GM23338 (cell line): Measurements from ENCODE around the gene EPS8L2. TPM values are rescaled to one million over a fixed set of nuclear protein-coding genes. Genes with fewer than 3 reads are reported as not detected.

Source experiments
- ATAC-seq: fragments of 200-7000 bp; cut with Tn5 transposase; 3 replicates; pipeline ENCODE4 v1.9.1; 2020
- DNase-seq: peaks from one replicate; pipeline ENCODE4 v3.0.0-alpha.2; 2015; ENCODE audit warnings: low spot score
- H2AFZ ChIP-seq: fragments of 200-600 bp; sonication (generic); 2 replicates; pipeline ENCODE4 v1.8.0; 2016; ENCODE audit warnings: antibody characterized with exemption, mild to moderate bottlenecking, moderate library complexity
- H3F3A ChIP-seq: fragments of 200-600 bp; sonication (generic); replicated peaks from 2 replicates; pipeline ENCODE4 v1.8.0; 2017; ENCODE audit warnings: antibody characterized with exemption, mixed run types, low read depth
- H3K27ac ChIP-seq: fragments of 200-600 bp; sonication (generic); 2 replicates; pipeline ENCODE4 v1.6.1; 2016; ENCODE audit warnings: low read depth
- H3K27me3 ChIP-seq: fragments of 200-600 bp; sonication (generic); 2 replicates; pipeline ENCODE4 v1.8.0; 2016; ENCODE audit warnings: mild to moderate bottlenecking, mixed run types, moderate library complexity; ENCODE audit not compliant: insufficient read depth
- H3K36me3 ChIP-seq: fragments of 200-600 bp; sonication (generic); 2 replicates; pipeline ENCODE4 v1.8.0; 2016; ENCODE audit warnings: mild to moderate bottlenecking; ENCODE audit not compliant: insufficient read depth
- H3K4me1 ChIP-seq: fragments of 200-600 bp; sonication (generic); 2 replicates; pipeline ENCODE4 v1.8.0; 2016; ENCODE audit warnings: mild to moderate bottlenecking, moderate library complexity; ENCODE audit not compliant: insufficient read depth
- H3K4me2 ChIP-seq: fragments of 200-600 bp; sonication (generic); 2 replicates; pipeline ENCODE4 v1.7.1; 2017; ENCODE audit warnings: mixed run types
- H3K4me3 ChIP-seq: fragments of 200-600 bp; sonication (generic); 2 replicates; pipeline ENCODE4 v1.6.1; 2016; ENCODE audit warnings: mixed run types
- H3K79me2 ChIP-seq: fragments of 200-600 bp; sonication (generic); replicated peaks from 2 replicates; pipeline ENCODE4 v1.8.0; 2017; ENCODE audit warnings: mild to moderate bottlenecking; ENCODE audit not compliant: insufficient read depth
- H3K9me2 ChIP-seq: fragments of 200-600 bp; sonication (generic); 2 replicates; pipeline ENCODE4 v1.8.0; 2017; ENCODE audit not compliant: insufficient read depth
- H4K20me1 ChIP-seq: fragments of 200-600 bp; sonication (generic); replicated peaks from 2 replicates; pipeline ENCODE4 v1.8.0; 2017; ENCODE audit warnings: mild to moderate bottlenecking; ENCODE audit not compliant: insufficient read depth
- H3K27ac Mint-ChIP-seq: 2 replicates; pipeline ENCODE4 v1.8.0; 2020; ENCODE audit warnings: inconsistent platforms, mild to moderate bottlenecking, moderate library complexity, mixed read lengths
- H3K27me3 Mint-ChIP-seq: 3 replicates; pipeline ENCODE4 v1.8.0; 2022; ENCODE audit warnings: low read depth, mild to moderate bottlenecking, moderate library complexity, mixed read lengths, inconsistent platforms; ENCODE audit not compliant: insufficient read depth, poor library complexity
- H3K36me3 Mint-ChIP-seq: 3 replicates; pipeline ENCODE4 v1.8.0; 2021; ENCODE audit warnings: low read depth, mild to moderate bottlenecking, inconsistent platforms, moderate library complexity, mixed read lengths
- H3K4me1 Mint-ChIP-seq: 3 replicates; pipeline ENCODE4 v1.8.0; 2020; ENCODE audit warnings: mild to moderate bottlenecking, inconsistent platforms, mixed read lengths
- H3K4me3 Mint-ChIP-seq: 3 replicates; pipeline ENCODE4 v1.8.0; 2021; ENCODE audit warnings: moderate library complexity, mild to moderate bottlenecking, inconsistent platforms, mixed read lengths
- H3K9me3 Mint-ChIP-seq: 3 replicates; pipeline ENCODE4 v1.8.0; 2020; ENCODE audit warnings: moderate library complexity, mild to moderate bottlenecking, inconsistent platforms, mixed read lengths
- CREB1 ChIP-seq: fragments of 250-450 bp; sonication (Bioruptor Pico); IDR thresholded peaks from 2 replicates; pipeline ENCODE4 v1.5.0; 2020; ENCODE audit warnings: low read depth, mild to moderate bottlenecking, moderate library complexity
- ETS1 ChIP-seq: IDR thresholded peaks from 2 replicates; pipeline ENCODE4 v1.6.1; 2016; ENCODE audit warnings: antibody characterized with exemption
- EZH2 ChIP-seq: fragments of 200-600 bp; sonication (generic); IDR thresholded peaks from one replicate; pipeline ENCODE4 v1.8.0; 2017; ENCODE audit warnings: antibody characterized with exemption, mild to moderate bottlenecking, low read depth; ENCODE audit not compliant: unreplicated experiment
- EZH2phosphoT487 ChIP-seq: fragments of 200-600 bp; sonication (generic); IDR thresholded peaks from one replicate; pipeline ENCODE4 v1.8.1; 2018; ENCODE audit warnings: antibody characterized with exemption; ENCODE audit not compliant: unreplicated experiment
- JUNB ChIP-seq: IDR thresholded peaks from one replicate; pipeline ENCODE4 v1.6.1; 2016; ENCODE audit warnings: antibody characterized with exemption; ENCODE audit not compliant: unreplicated experiment
- NANOG ChIP-seq: IDR thresholded peaks from 2 replicates; pipeline ENCODE4 v1.6.1; 2016; ENCODE audit warnings: antibody characterized with exemption, borderline replicate concordance
- POLR2AphosphoS5 ChIP-seq: IDR thresholded peaks from 2 replicates; pipeline ENCODE4 v1.6.1; 2016; ENCODE audit warnings: antibody characterized with exemption, low read depth
- REST ChIP-seq: IDR thresholded peaks from one replicate; pipeline ENCODE4 v1.6.1; 2018; ENCODE audit warnings: antibody characterized with exemption; ENCODE audit not compliant: unreplicated experiment
- STAT1 ChIP-seq: IDR thresholded peaks from one replicate; pipeline ENCODE4 v1.6.1; 2016; ENCODE audit warnings: antibody characterized with exemption; ENCODE audit not compliant: unreplicated experiment
- ZNF114 ChIP-seq: fragments of 250-450 bp; sonication (Bioruptor Pico); IDR thresholded peaks from 2 replicates; pipeline ENCODE4 v1.5.0; 2020; ENCODE audit warnings: mild to moderate bottlenecking, moderate library complexity
- ZNF331 ChIP-seq: fragments of 250-450 bp; sonication (Bioruptor Pico); IDR thresholded peaks from 2 replicates; pipeline ENCODE4 v1.5.0; 2020; ENCODE audit warnings: low read depth, mild to moderate bottlenecking, moderate library complexity
- ZNF462 ChIP-seq: fragments of 250-450 bp; sonication (Bioruptor Pico); IDR thresholded peaks from 2 replicates; pipeline ENCODE4 v1.5.0; 2020; ENCODE audit warnings: mild to moderate bottlenecking, moderate library complexity
- polyA plus RNA-seq: library from polyadenylated mRNA; unstranded; fragments of >200 nt; fragmentation: Nextera tagmentation; extraction: Ambion mirVana; gene quantifications from 2 replicates; pipeline ENCODE4 v1.2.1, GENCODE V29; 2016
- total RNA-seq: library from RNA; depleted of rRNA; stranded (reverse); fragments of >200 nt; shearing (Covaris generic); gene quantifications from 2 replicates; pipeline ENCODE4 v1.2.3, GENCODE V29; 2014
- TF ChIP-seq, protein P1 (sequence below), 2 experiments: fragments of 200-600 bp in 1 of 2; sonication (generic) in 1 of 2; conservative IDR thresholded peaks; 2 replicates each; pipeline versions ENCODE4 v1.5.1 to v1.6.1; 2016 to 2017; ENCODE audit warnings: antibody characterized with exemption in 2 of 2, low read depth in 2 of 2, mild to moderate bottlenecking in 2 of 2, moderate library complexity in 1 of 2

EPS8L2 gene
- total and polyA plus RNA-seq, 2 experiments from 2014 or later: 38.7 to 59.4 TPM

- Histone ChIP-seq H3K9me2 (no peaks in the 10 kb centered on the region), H3F3A (peaks cover 14% of the 10 kb centered on the region; the same call in 1 of the 2 replicates), H3K36me3 (peaks cover 20% of the 10 kb centered on the region), H3K4me1 (no peaks in the 10 kb centered on the region), H3K79me2 (no peaks in the 10 kb centered on the region; the same call in 1 of the 2 replicates), H3K27ac (no peak overlapping the region), H2AFZ (no peak overlapping the region), H3K27me3 (no peaks in the 10 kb centered on the region), H4K20me1 (peaks cover 4% of the 10 kb centered on the region; the same call in 1 of the 2 replicates), H3K4me2 (no peak overlapping the region), H3K4me3 (no peak overlapping the region)
- Mint-ChIP-seq H3K27me3 (no peaks in the 10 kb centered on the region), H3K4me3 (no peak overlapping the region), H3K9me3 (no peaks in the 10 kb centered on the region), H3K27ac (no peak overlapping the region; the same call in 1 of the 2 replicates), H3K4me1 (no peaks in the 10 kb centered on the region), H3K36me3 (peaks cover 40% of the 10 kb centered on the region)
- DNase-seq: no peak
- TF ChIP-seq POLR2AphosphoS5 (no peak), STAT1 (no peak), ZNF462 (CRISPR knock-in tag) (no peak), EZH2phosphoT487 (no peak), REST (no peak), ZNF331 (no peak), CREB1 (CRISPR knock-in tag) (no peak), JUNB (no peak), NANOG (no peak), ETS1 (no peak), ZNF114 (CRISPR knock-in tag) (no peak), EZH2 (no peak)
- TF ChIP-seq, protein P1, sequence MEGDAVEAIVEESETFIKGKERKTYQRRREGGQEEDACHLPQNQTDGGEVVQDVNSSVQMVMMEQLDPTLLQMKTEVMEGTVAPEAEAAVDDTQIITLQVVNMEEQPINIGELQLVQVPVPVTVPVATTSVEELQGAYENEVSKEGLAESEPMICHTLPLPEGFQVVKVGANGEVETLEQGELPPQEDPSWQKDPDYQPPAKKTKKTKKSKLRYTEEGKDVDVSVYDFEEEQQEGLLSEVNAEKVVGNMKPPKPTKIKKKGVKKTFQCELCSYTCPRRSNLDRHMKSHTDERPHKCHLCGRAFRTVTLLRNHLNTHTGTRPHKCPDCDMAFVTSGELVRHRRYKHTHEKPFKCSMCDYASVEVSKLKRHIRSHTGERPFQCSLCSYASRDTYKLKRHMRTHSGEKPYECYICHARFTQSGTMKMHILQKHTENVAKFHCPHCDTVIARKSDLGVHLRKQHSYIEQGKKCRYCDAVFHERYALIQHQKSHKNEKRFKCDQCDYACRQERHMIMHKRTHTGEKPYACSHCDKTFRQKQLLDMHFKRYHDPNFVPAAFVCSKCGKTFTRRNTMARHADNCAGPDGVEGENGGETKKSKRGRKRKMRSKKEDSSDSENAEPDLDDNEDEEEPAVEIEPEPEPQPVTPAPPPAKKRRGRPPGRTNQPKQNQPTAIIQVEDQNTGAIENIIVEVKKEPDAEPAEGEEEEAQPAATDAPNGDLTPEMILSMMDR (conservative IDR thresholded peaks at IDR 0.05; ENCODE audit: low read depth in 2 of 2): no peak
- no peak for ATAC-seq
Measured at GRCh38 chr11:673866-674265, 32.2 kb upstream of the EPS8L2 start.
